Measurements from ENCODE around the gene CTH.
"Not testable (repeated sequence)": the region's sequence is repeated elsewhere in the genome, so short reads cannot be mapped to it uniquely, and the experiment has no call there.

Gene CTH

GRCh38 chr1:70409136-70409535, 1.9 kb upstream of the CTH start:
- no peak for DNase-seq (ENCODE audit: low read depth)

- no peak for DNase-seq (ENCODE audit: low read depth)
Measured at GRCh38 chr1:70411360-70411844, 334 bp downstream of the CTH start.

- no peak for DNase-seq (ENCODE audit: low read depth)
Measured at GRCh38 chr1:70415882-70416281, 4.8 kb downstream of the CTH start.

GRCh38 chr1:70418973-70419734, 8.1 kb downstream of the CTH start:
- DNase-seq (ENCODE audit: low read depth) = not testable (repeated sequence)

- no peak for DNase-seq (ENCODE audit: low read depth)
Measured at GRCh38 chr1:70420320-70420719, 9.3 kb downstream of the CTH start.

- no peak for DNase-seq (ENCODE audit: low read depth)
Measured at GRCh38 chr1:70426154-70427131, 15.4 kb downstream of the CTH start.

GRCh38 chr1:70427976-70428375, 16.9 kb downstream of the CTH start:
- no peak for DNase-seq (ENCODE audit: low read depth)

GRCh38 chr1:70429219-70429618, 18.2 kb downstream of the CTH start:
- no peak for DNase-seq (ENCODE audit: low read depth)

GRCh38 chr1:70429757-70430156, 18.7 kb downstream of the CTH start:
- no peak for DNase-seq (ENCODE audit: low read depth)

GRCh38 chr1:70431317-70431716, 20.2 kb downstream of the CTH start:
- no peak for DNase-seq (ENCODE audit: low read depth)

- no peak for DNase-seq (ENCODE audit: low read depth)
Measured at GRCh38 chr1:70431874-70432273, 20.8 kb downstream of the CTH start.

GRCh38 chr1:70434253-70434859, 23.3 kb downstream of the CTH start:
- DNase-seq (ENCODE audit: low read depth) = no peak

GRCh38 chr1:70436622-70437251, 25.7 kb downstream of the CTH start:
- DNase-seq (ENCODE audit: low read depth) = no peak

- no peak for DNase-seq (ENCODE audit: low read depth)
Measured at GRCh38 chr1:70438529-70438928, 27.5 kb downstream of the CTH start.

GRCh38 chr1:70440642-70441391, 29.7 kb downstream of the CTH start:
- DNase-seq (ENCODE audit: low read depth) = no peak

GRCh38 chr1:70441392-70442035, 30.4 kb downstream of the CTH start:
- DNase-seq (ENCODE audit: low read depth) = no peak

- DNase-seq (ENCODE audit: low read depth) = no peak
Measured at GRCh38 chr1:70442490-70442889, 31.4 kb downstream of the CTH start.

GRCh38 chr1:70443739-70444138, 32.7 kb downstream of the CTH start:
- no peak for DNase-seq (ENCODE audit: low read depth)

- DNase-seq (ENCODE audit: low read depth) = no peak
Measured at GRCh38 chr1:70449049-70449448, 38.0 kb downstream of the CTH start.

GRCh38 chr1:70452164-70452939, 41.3 kb downstream of the CTH start:
- not testable (repeated sequence) for DNase-seq (ENCODE audit: low read depth)
